ENCODE measurements around the gene PSMD1.
"Not testable (repeated sequence)": the region's sequence is repeated elsewhere in the genome, so short reads cannot be mapped to it uniquely, and the experiment has no call there.

Gene PSMD1

GRCh38 chr2:231139796-231140195, 83.1 kb downstream of the PSMD1 start:
- H3K4me2 ChIP-seq = no peak overlapping the region
- H3K9ac ChIP-seq = no peak overlapping the region
- H4K20me1 ChIP-seq (ENCODE audit: insufficient read depth) = no peaks in the 10 kb centered on the region

DNA sequence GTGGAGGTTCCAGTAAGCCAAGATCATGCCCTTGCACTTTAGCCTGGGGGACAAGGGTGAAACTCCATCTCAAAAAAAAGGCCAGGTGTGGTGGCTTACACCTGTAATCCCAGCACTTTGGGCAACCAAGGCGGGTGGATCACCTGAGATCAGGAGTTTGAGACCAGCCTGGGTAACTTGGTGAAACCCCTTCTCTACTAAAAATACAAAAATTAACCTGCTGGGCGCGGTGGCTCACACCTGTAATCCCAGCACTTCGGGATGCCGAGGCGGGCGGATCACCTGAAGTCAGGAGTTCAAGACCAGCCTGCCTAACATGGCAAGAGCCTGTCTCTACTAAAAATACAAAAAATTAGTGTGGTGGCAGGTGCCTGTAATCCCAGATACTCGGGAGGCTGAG, 84.1 kb downstream of the PSMD1 start:
- H3K36me3 ChIP-seq (ENCODE audit: insufficient read depth); H4K20me1 ChIP-seq (ENCODE audit: insufficient read depth); H3K4me3 ChIP-seq (IDR thresholded peaks at IDR 0.05; ENCODE audit: insufficient read depth, low read depth, low read length); H3K4me2 ChIP-seq; H2AFZ ChIP-seq (ENCODE audit: low read depth); H3K9ac ChIP-seq; H3K27me3 ChIP-seq (ENCODE audit: insufficient read depth, low read depth); H3K27ac ChIP-seq: not testable (repeated sequence)
- Histone ChIP-seq H3K4me1 (ENCODE audit: low read depth, poor library complexity, severe bottlenecking) (peaks cover 10% of the 10 kb centered on the region), H3K79me2 (ENCODE audit: insufficient read depth, low read depth) (peaks cover 18% of the 10 kb centered on the region; the same call in 1 of the 2 replicates)

More at GRCh38 chr2:231139796-231140195, 83.1 kb downstream of the PSMD1 start:
- peaks cover 13% of the 10 kb centered on the region for H3K4me1 ChIP-seq (ENCODE audit: low read depth, poor library complexity, severe bottlenecking)
- H3K36me3 ChIP-seq (ENCODE audit: insufficient read depth) = no peaks in the 10 kb centered on the region
- no peak overlapping the region for H3K4me3 ChIP-seq (IDR thresholded peaks at IDR 0.05; ENCODE audit: insufficient read depth, low read depth, low read length)
- H3K79me2 ChIP-seq (ENCODE audit: insufficient read depth, low read depth) = peaks cover 18% of the 10 kb centered on the region; the same call in 1 of the 2 replicates
- H3K27ac ChIP-seq = no peak overlapping the region
- no peak overlapping the region for H2AFZ ChIP-seq (ENCODE audit: low read depth)
- H3K27me3 ChIP-seq (ENCODE audit: insufficient read depth, low read depth) = no peaks in the 10 kb centered on the region
- no peak for TF ChIP-seq CTCF (conservative IDR thresholded peaks at IDR 0.05; ENCODE audit: low read depth, low read length)

GRCh38 chr2:231144896-231145295, 88.2 kb downstream of the PSMD1 start:
- Histone ChIP-seq H3K27ac (no peak overlapping the region), H3K27me3 (ENCODE audit: insufficient read depth, low read depth) (no peaks in the 10 kb centered on the region), H2AFZ (ENCODE audit: low read depth) (no peak overlapping the region), H3K79me2 (ENCODE audit: insufficient read depth, low read depth) (0 out of 2 replicates have a peak, but pooled peaks cover 12% of the 10 kb centered on the region), H3K4me1 (ENCODE audit: low read depth, poor library complexity, severe bottlenecking) (peaks cover 6% of the 10 kb centered on the region), H3K36me3 (ENCODE audit: insufficient read depth) (no peaks in the 10 kb centered on the region; the same call in 1 of the 2 replicates), H4K20me1 (ENCODE audit: insufficient read depth) (no peaks in the 10 kb centered on the region), H3K9ac (no peak overlapping the region), H3K4me2 (no peak overlapping the region), H3K4me3 (IDR thresholded peaks at IDR 0.05; ENCODE audit: insufficient read depth, low read depth, low read length) (no peak overlapping the region)
- TF ChIP-seq CTCF (conservative IDR thresholded peaks at IDR 0.05; ENCODE audit: low read depth, low read length) = no peak

GRCh38 chr2:231146665-231147064, 90.0 kb downstream of the PSMD1 start:
- H3K27me3 ChIP-seq (ENCODE audit: insufficient read depth, low read depth) = no peaks in the 10 kb centered on the region
- H2AFZ ChIP-seq (ENCODE audit: low read depth) = no peak overlapping the region
- no peaks in the 10 kb centered on the region for H4K20me1 ChIP-seq (ENCODE audit: insufficient read depth)
- no peaks in the 10 kb centered on the region for H3K4me1 ChIP-seq (ENCODE audit: low read depth, poor library complexity, severe bottlenecking)
- H3K36me3 ChIP-seq (ENCODE audit: insufficient read depth) = no peaks in the 10 kb centered on the region; the same call in 1 of the 2 replicates
- no peak for TF ChIP-seq CTCF (conservative IDR thresholded peaks at IDR 0.05; ENCODE audit: low read depth, low read length)
- no peak overlapping the region for H3K4me2 ChIP-seq
- 0 out of 2 replicates have a peak, but pooled peaks cover 12% of the 10 kb centered on the region for H3K79me2 ChIP-seq (ENCODE audit: insufficient read depth, low read depth)
- no peak overlapping the region for H3K4me3 ChIP-seq (IDR thresholded peaks at IDR 0.05; ENCODE audit: insufficient read depth, low read depth, low read length)
- H3K9ac ChIP-seq = no peak overlapping the region
- H3K27ac ChIP-seq = no peak overlapping the region

- no peak for TF ChIP-seq CTCF (conservative IDR thresholded peaks at IDR 0.05; ENCODE audit: low read depth, low read length)
- Histone ChIP-seq H3K27ac (no peak overlapping the region), H2AFZ (ENCODE audit: low read depth) (no peak overlapping the region), H3K4me2 (no peak overlapping the region), H4K20me1 (ENCODE audit: insufficient read depth) (no peaks in the 10 kb centered on the region), H3K4me1 (ENCODE audit: low read depth, poor library complexity, severe bottlenecking) (no peaks in the 10 kb centered on the region), H3K9ac (no peak overlapping the region), H3K36me3 (ENCODE audit: insufficient read depth) (0 out of 2 replicates have a peak, but pooled peaks cover 2% of the 10 kb centered on the region), H3K4me3 (IDR thresholded peaks at IDR 0.05; ENCODE audit: insufficient read depth, low read depth, low read length) (no peak overlapping the region), H3K27me3 (ENCODE audit: insufficient read depth, low read depth) (no peaks in the 10 kb centered on the region), H3K79me2 (ENCODE audit: insufficient read depth, low read depth) (no peaks in the 10 kb centered on the region)
These were observed 96.3 kb downstream of the PSMD1 start for GRCh38 chr2:231152800-231153557.

Measured in KMS-11 (cell line).